OCI-LY3 (cell line): ENCODE data around the gene FOXC1.

Experiments used
- H2AFZ ChIP-seq: fragments of 200-600, 300-600 bp; shearing (Covaris generic); 2 replicates; pipeline ENCODE4 v1.6.0; 2014; ENCODE audit warnings: antibody characterized with exemption, low read depth, low read length
- H3K27ac ChIP-seq: fragments of 200-600, 300-600 bp; sonication (generic); 2 replicates; pipeline ENCODE4 v1.5.1; 2014; ENCODE audit warnings: mild to moderate bottlenecking, low read length, moderate library complexity, mixed read lengths
- H3K27me3 ChIP-seq: fragments of 200-600, 300-600 bp; sonication (generic); 2 replicates; pipeline ENCODE4 v1.6.1; 2014; ENCODE audit warnings: low read depth, low read length, mixed read lengths
- H3K36me3 ChIP-seq: fragments of 200-600, 300-600 bp; sonication (generic); replicated peaks from 2 replicates; pipeline ENCODE3; 2014; ENCODE audit warnings: low read depth, low read length, mixed read lengths
- H3K4me1 ChIP-seq: fragments of 300-600, 200-600 bp; sonication (generic); 2 replicates; pipeline ENCODE4 v1.6.1; 2014; ENCODE audit warnings: low read length, mixed read lengths
- H3K4me2 ChIP-seq: fragments of 200-600, 300-600 bp; sonication (generic); 2 replicates; pipeline ENCODE4 v1.6.1; 2014; ENCODE audit warnings: low read length, mixed read lengths
- H3K4me3 ChIP-seq: fragments of 300-600, 200-600 bp; sonication (generic); 2 replicates; pipeline ENCODE4 v1.5.1; 2014; ENCODE audit warnings: antibody characterized with exemption, mild to moderate bottlenecking, low read length, moderate library complexity
- H3K79me2 ChIP-seq: fragments of 300-600, 200-600 bp; shearing (Covaris generic); 2 replicates; pipeline ENCODE4 v1.6.1; 2014; ENCODE audit warnings: mild to moderate bottlenecking, low read length, mixed read lengths
- H3K9ac ChIP-seq: fragments of 300-600, 200-600 bp; shearing (Covaris generic); 2 replicates; pipeline ENCODE4 v1.6.0; 2014; ENCODE audit warnings: mild to moderate bottlenecking, low read length, moderate library complexity
- H3K9me3 ChIP-seq: fragments of 200-600, 300-600 bp; shearing (Covaris generic); 2 replicates; pipeline ENCODE4 v1.6.1; 2014; ENCODE audit warnings: low read length, mixed read lengths; ENCODE audit not compliant: insufficient read depth
- H4K20me1 ChIP-seq: fragments of 200-600, 300-600 bp; sonication (generic); 2 replicates; pipeline ENCODE4 v1.6.1; 2016; ENCODE audit warnings: low read length, mixed read lengths; ENCODE audit not compliant: insufficient read depth
- CTCF ChIP-seq: fragments of 200-600, 300-600 bp; sonication (generic); IDR thresholded peaks from 2 replicates; pipeline ENCODE4 v1.5.1; 2014; ENCODE audit warnings: antibody characterized with exemption, low read length, low read depth
- EZH2phosphoT487 ChIP-seq: fragments of 200-600 bp; shearing (Covaris generic); IDR thresholded peaks from 2 replicates; pipeline ENCODE4 v1.6.1; 2018; ENCODE audit warnings: antibody characterized with exemption, mixed run types, low read depth

FOXC1 gene

GRCh38 chr6:1591243-1591642 is 18.5 kb upstream of the FOXC1 start:
- H3K9ac ChIP-seq = no peak overlapping the region
- H3K4me1 ChIP-seq = no peaks in the 10 kb centered on the region
- H4K20me1 ChIP-seq = no peaks in the 10 kb centered on the region
- H3K27me3 ChIP-seq = no peaks in the 10 kb centered on the region
- H3K79me2 ChIP-seq = no peaks in the 10 kb centered on the region
- no peak overlapping the region for H2AFZ ChIP-seq
- H3K9me3 ChIP-seq = no peaks in the 10 kb centered on the region
- no peaks in the 10 kb centered on the region for H3K36me3 ChIP-seq
- H3K4me3 ChIP-seq = no peak overlapping the region
- TF ChIP-seq CTCF = no peak
- TF ChIP-seq EZH2phosphoT487 = no peak
- H3K4me2 ChIP-seq = no peak overlapping the region
- no peak overlapping the region for H3K27ac ChIP-seq

GRCh38 chr6:1591926-1592325 is 17.8 kb upstream of the FOXC1 start:
- no peak overlapping the region for H2AFZ ChIP-seq
- H3K27ac ChIP-seq = no peak overlapping the region
- H3K9ac ChIP-seq = no peak overlapping the region
- H3K79me2 ChIP-seq = no peaks in the 10 kb centered on the region
- H3K4me3 ChIP-seq = no peak overlapping the region
- no peaks in the 10 kb centered on the region for H3K9me3 ChIP-seq
- TF ChIP-seq EZH2phosphoT487 = no peak
- no peak for TF ChIP-seq CTCF
- no peak overlapping the region for H3K4me2 ChIP-seq
- H3K27me3 ChIP-seq = no peaks in the 10 kb centered on the region
- no peaks in the 10 kb centered on the region for H4K20me1 ChIP-seq
- H3K36me3 ChIP-seq = no peaks in the 10 kb centered on the region
- 0 out of 2 replicates have a peak, but pooled peaks cover 5% of the 10 kb centered on the region for H3K4me1 ChIP-seq

- no peaks in the 10 kb centered on the region for H3K27me3 ChIP-seq
- H3K4me2 ChIP-seq = no peak overlapping the region
- H3K9me3 ChIP-seq = no peaks in the 10 kb centered on the region
Measured at GRCh38 chr6:1592852-1593251, 16.9 kb upstream of the FOXC1 start.

GRCh38 chr6:1593286-1593957 is 16.3 kb upstream of the FOXC1 start:
- no peak overlapping the region for H3K4me2 ChIP-seq
- H2AFZ ChIP-seq = no peak overlapping the region
- TF ChIP-seq EZH2phosphoT487 (no peak), CTCF (no peak)
- no peak overlapping the region for H3K9ac ChIP-seq
- no peaks in the 10 kb centered on the region for H3K27me3 ChIP-seq
- no peaks in the 10 kb centered on the region for H4K20me1 ChIP-seq
- H3K36me3 ChIP-seq = no peaks in the 10 kb centered on the region
- H3K27ac ChIP-seq = no peak overlapping the region
- 0 out of 2 replicates have a peak, but pooled peaks cover 6% of the 10 kb centered on the region for H3K4me1 ChIP-seq
- no peak overlapping the region for H3K4me3 ChIP-seq
- H3K79me2 ChIP-seq = no peaks in the 10 kb centered on the region
- no peaks in the 10 kb centered on the region for H3K9me3 ChIP-seq

More at GRCh38 chr6:1592852-1593251, 16.9 kb upstream of the FOXC1 start:
- Histone ChIP-seq H3K9ac (no peak overlapping the region), H2AFZ (no peak overlapping the region), H3K79me2 (no peaks in the 10 kb centered on the region), H3K4me1 (0 out of 2 replicates have a peak, but pooled peaks cover 6% of the 10 kb centered on the region), H3K36me3 (no peaks in the 10 kb centered on the region), H4K20me1 (no peaks in the 10 kb centered on the region), H3K27ac (no peak overlapping the region), H3K4me3 (no peak overlapping the region)
- TF ChIP-seq EZH2phosphoT487 (no peak), CTCF (no peak)
